Measurements from ENCODE around the gene CCDC127. TPM values are rescaled to one million over a fixed set of nuclear protein-coding genes. Genes with fewer than 3 reads are reported as not detected.
A peak's percentile ranks its signal among the peaks of the same experiment; 100 is the strongest.

CCDC127 gene
- total RNA-seq, 1 donor from 2014 or later: 11.1 TPM

DNA sequence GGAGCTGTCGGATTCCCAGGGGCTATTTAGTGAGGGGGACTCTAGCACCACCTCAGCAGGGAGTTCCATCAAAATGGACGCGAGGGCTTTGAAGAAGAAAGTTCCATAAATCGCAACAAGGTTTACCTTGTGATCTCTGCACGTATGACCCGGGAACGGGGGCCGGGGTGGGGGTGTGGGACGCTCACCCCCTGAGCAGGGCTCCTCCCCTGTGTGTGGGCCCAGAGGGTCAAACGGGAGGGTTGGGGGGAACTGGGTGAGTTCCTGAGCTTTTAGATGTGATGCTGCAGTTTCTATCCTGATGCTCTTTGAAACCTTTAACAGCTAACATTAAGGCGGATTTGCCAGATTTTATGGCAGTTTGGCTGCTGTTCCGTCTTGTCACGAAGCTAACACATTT, 45.5 kb downstream of the CCDC127 start:
- H3K36me3 Mint-ChIP-seq (ENCODE audit: unreplicated experiment): peaks cover 2% of the 10 kb centered on the region
- H3K9me3 Mint-ChIP-seq (ENCODE audit: unreplicated experiment): no peaks in the 10 kb centered on the region
- no peak for DNase-seq (ENCODE audit: extremely low spot score, unreplicated experiment)
- no peak overlapping the region for H3K27ac Mint-ChIP-seq (ENCODE audit: unreplicated experiment)
- TF ChIP-seq, protein P1, sequence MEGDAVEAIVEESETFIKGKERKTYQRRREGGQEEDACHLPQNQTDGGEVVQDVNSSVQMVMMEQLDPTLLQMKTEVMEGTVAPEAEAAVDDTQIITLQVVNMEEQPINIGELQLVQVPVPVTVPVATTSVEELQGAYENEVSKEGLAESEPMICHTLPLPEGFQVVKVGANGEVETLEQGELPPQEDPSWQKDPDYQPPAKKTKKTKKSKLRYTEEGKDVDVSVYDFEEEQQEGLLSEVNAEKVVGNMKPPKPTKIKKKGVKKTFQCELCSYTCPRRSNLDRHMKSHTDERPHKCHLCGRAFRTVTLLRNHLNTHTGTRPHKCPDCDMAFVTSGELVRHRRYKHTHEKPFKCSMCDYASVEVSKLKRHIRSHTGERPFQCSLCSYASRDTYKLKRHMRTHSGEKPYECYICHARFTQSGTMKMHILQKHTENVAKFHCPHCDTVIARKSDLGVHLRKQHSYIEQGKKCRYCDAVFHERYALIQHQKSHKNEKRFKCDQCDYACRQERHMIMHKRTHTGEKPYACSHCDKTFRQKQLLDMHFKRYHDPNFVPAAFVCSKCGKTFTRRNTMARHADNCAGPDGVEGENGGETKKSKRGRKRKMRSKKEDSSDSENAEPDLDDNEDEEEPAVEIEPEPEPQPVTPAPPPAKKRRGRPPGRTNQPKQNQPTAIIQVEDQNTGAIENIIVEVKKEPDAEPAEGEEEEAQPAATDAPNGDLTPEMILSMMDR (IDR thresholded peaks at IDR 0.05): no peak
- peaks cover 2% of the 10 kb centered on the region for H3K27me3 Mint-ChIP-seq (ENCODE audit: unreplicated experiment)
- no peak overlapping the region for H3K4me3 Mint-ChIP-seq (ENCODE audit: unreplicated experiment)
- H3K4me1 Mint-ChIP-seq (ENCODE audit: unreplicated experiment): peaks cover 33% of the 10 kb centered on the region

- no peak for DNase-seq (ENCODE audit: extremely low spot score, unreplicated experiment)
- H3K36me3 Mint-ChIP-seq (ENCODE audit: unreplicated experiment): peaks cover 2% of the 10 kb centered on the region
- no peak overlapping the region for H3K4me3 Mint-ChIP-seq (ENCODE audit: unreplicated experiment)
- H3K4me1 Mint-ChIP-seq (ENCODE audit: unreplicated experiment): peaks cover 39% of the 10 kb centered on the region
- no peak overlapping the region for H3K27ac Mint-ChIP-seq (ENCODE audit: unreplicated experiment)
- TF ChIP-seq, protein P1 (IDR thresholded peaks at IDR 0.05): no peak
- no peaks in the 10 kb centered on the region for H3K9me3 Mint-ChIP-seq (ENCODE audit: unreplicated experiment)
- peaks cover 2% of the 10 kb centered on the region for H3K27me3 Mint-ChIP-seq (ENCODE audit: unreplicated experiment)
Observed at GRCh38 chr5:171801-172331, 46.1 kb downstream of the CCDC127 start.

- H3K27me3 Mint-ChIP-seq (ENCODE audit: unreplicated experiment): peaks cover 2% of the 10 kb centered on the region
Observed at GRCh38 chr5:170971-171800, 46.8 kb downstream of the CCDC127 start.

GRCh38 chr5:169728-170094, 48.2 kb downstream of the CCDC127 start:
- Mint-ChIP-seq H3K9me3 (ENCODE audit: unreplicated experiment) (no peaks in the 10 kb centered on the region), H3K4me3 (ENCODE audit: unreplicated experiment) (no peak overlapping the region), H3K27me3 (ENCODE audit: unreplicated experiment) (peaks cover 2% of the 10 kb centered on the region), H3K4me1 (ENCODE audit: unreplicated experiment) (peaks cover 40% of the 10 kb centered on the region), H3K27ac (ENCODE audit: unreplicated experiment) (peak overlapping the region; percentile 96), H3K36me3 (ENCODE audit: unreplicated experiment) (peaks cover 2% of the 10 kb centered on the region)
- DNase-seq (ENCODE audit: extremely low spot score, unreplicated experiment): no peak
- TF ChIP-seq, protein P1 (IDR thresholded peaks at IDR 0.05): no peak

More at GRCh38 chr5:170971-171800, 46.8 kb downstream of the CCDC127 start:
- TF ChIP-seq, protein P1 (IDR thresholded peaks at IDR 0.05): no peak
- Mint-ChIP-seq H3K4me1 (ENCODE audit: unreplicated experiment) (peaks cover 40% of the 10 kb centered on the region), H3K27ac (ENCODE audit: unreplicated experiment) (no peak overlapping the region), H3K4me3 (ENCODE audit: unreplicated experiment) (no peak overlapping the region), H3K36me3 (ENCODE audit: unreplicated experiment) (peaks cover 2% of the 10 kb centered on the region), H3K9me3 (ENCODE audit: unreplicated experiment) (no peaks in the 10 kb centered on the region)
- no peak for DNase-seq (ENCODE audit: extremely low spot score, unreplicated experiment)

GRCh38 chr5:169071-169727, 48.8 kb downstream of the CCDC127 start:
- peak overlapping the region; percentile 96 for H3K27ac Mint-ChIP-seq (ENCODE audit: unreplicated experiment)
- H3K36me3 Mint-ChIP-seq (ENCODE audit: unreplicated experiment): peaks cover 2% of the 10 kb centered on the region
- peaks cover 40% of the 10 kb centered on the region for H3K4me1 Mint-ChIP-seq (ENCODE audit: unreplicated experiment)
- no peak for DNase-seq (ENCODE audit: extremely low spot score, unreplicated experiment)
- peak overlapping the region; percentile 49 for H3K4me3 Mint-ChIP-seq (ENCODE audit: unreplicated experiment)
- peaks cover 2% of the 10 kb centered on the region for H3K27me3 Mint-ChIP-seq (ENCODE audit: unreplicated experiment)
- TF ChIP-seq, protein P1 (IDR thresholded peaks at IDR 0.05): no peak
- H3K9me3 Mint-ChIP-seq (ENCODE audit: unreplicated experiment): no peaks in the 10 kb centered on the region
